Raji (cell line): ENCODE results near the gene PTPRK.

Experiments used
- POLR2A ChIP-seq: IDR thresholded peaks from 2 replicates; pipeline ENCODE4 v1.6.1; 2011; ENCODE audit warnings: low read depth, low read length, control low read depth; ENCODE audit not compliant: insufficient read depth

PTPRK gene

GRCh38 chr6:128520436-128521281 is at the start of gene PTPRK:
TSS of gene PTPRK (minus strand) at chr6:128520599. CDS start at chr6:128520358, 241 bp downstream.
- TF ChIP-seq POLR2A = no peak

DNA sequence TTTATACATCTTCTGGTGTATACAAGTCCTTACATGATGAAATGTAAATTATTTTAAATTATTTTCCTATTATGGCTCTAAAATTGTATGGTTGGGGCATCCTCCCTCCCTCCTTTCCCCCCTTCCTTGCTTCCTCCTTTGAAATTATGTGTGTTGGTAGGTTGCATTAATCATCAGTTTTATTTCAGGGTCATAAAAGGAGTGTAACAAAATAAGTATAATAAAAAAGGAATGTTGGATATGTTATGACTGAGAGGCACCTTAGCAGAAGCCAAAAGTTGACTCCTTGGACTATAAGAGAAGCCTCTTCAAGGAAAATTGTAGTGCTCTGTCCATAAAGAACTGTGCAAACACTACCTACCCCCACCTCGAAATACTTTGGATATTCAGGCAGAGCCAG is 46.6 kb upstream of the PTPRK start:
- no peak for TF ChIP-seq POLR2A

- TF ChIP-seq POLR2A = no peak
Measured at GRCh38 chr6:128560966-128561365, 40.6 kb upstream of the PTPRK start.

DNA sequence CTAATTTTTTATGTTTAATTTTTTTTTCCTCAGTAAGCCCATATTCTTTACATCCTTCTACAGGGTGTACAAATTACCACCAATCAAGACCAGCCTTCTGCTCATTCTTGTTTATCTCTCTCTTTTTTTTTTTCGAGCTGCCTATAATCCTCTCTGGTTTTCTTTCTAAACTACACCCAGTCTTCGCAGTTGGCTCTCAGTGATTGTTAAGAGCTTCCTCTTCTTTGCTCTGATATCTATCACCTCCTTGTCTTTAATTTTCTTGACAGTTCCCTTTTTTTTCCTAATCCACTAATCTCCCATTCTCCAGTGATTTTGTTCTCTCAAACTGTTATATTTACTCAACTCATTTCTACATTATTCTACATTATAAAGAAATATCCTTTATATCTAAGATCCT is 38.5 kb upstream of the PTPRK start:
- no peak for TF ChIP-seq POLR2A

GRCh38 chr6:128558021-128558420 is 37.6 kb upstream of the PTPRK start:
- TF ChIP-seq POLR2A = no peak

GRCh38 chr6:128557081-128557480 is 36.7 kb upstream of the PTPRK start:
- no peak for TF ChIP-seq POLR2A

- no peak for TF ChIP-seq POLR2A
Measured at GRCh38 chr6:128554302-128554701, 33.9 kb upstream of the PTPRK start.

GRCh38 chr6:128541261-128541660 is 20.9 kb upstream of the PTPRK start:
- no peak for TF ChIP-seq POLR2A

GRCh38 chr6:128538763-128539162 is 18.4 kb upstream of the PTPRK start:
- TF ChIP-seq POLR2A = no peak

GRCh38 chr6:128532827-128533226 is 12.4 kb upstream of the PTPRK start:
- TF ChIP-seq POLR2A = no peak

GRCh38 chr6:128532136-128532535 is 11.7 kb upstream of the PTPRK start:
- TF ChIP-seq POLR2A = no peak

DNA sequence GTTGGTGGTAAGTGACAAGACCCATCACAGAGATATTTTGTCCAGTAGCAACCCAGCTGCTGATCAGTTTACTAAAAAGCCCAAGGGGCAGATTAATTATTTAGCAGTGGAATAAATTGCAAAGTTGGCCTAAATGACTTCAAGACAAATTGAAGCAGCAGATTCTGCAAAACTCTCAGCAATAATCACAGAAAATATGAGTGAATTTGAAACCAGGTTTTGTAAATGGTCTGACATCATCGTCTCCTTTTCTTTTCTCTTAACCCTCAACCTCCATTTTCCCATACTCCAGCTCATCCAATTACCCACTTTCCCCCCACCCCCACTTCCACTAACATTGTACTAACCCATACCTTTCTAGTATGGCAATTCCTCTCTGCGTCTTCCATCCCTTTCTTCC is 11.3 kb upstream of the PTPRK start:
- no peak for TF ChIP-seq POLR2A

- no peak for TF ChIP-seq POLR2A
Measured at GRCh38 chr6:128528241-128528640, 7.8 kb upstream of the PTPRK start.

DNA sequence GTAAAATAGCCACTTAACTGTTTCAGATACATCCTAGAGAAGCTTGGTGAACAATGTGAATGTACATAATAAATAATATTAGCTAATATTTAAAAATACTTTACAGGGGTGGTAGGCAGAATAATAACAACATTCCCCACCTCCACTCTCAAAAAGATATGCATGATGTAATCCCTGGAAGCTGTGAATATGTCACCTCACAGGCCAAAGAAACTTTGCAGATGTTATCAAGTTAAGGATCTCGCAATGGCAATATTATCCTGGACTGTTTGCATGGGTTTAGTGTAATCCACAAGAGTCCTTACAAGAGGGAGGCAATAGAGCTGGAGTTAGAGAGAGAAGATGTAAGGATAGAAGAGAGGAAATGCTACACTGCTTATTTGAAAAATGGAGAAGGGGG is 7.0 kb upstream of the PTPRK start:
- TF ChIP-seq POLR2A = no peak

GRCh38 chr6:128526152-128526914 is 5.9 kb upstream of the PTPRK start:
- no peak for TF ChIP-seq POLR2A

GRCh38 chr6:128525406-128525805 is 5.0 kb upstream of the PTPRK start:
- TF ChIP-seq POLR2A = no peak
